Measurements from ENCODE around the gene VSIG1.
A peak's percentile ranks its signal among the peaks of the same experiment; 100 is the strongest.

The VSIG1 gene

DNA sequence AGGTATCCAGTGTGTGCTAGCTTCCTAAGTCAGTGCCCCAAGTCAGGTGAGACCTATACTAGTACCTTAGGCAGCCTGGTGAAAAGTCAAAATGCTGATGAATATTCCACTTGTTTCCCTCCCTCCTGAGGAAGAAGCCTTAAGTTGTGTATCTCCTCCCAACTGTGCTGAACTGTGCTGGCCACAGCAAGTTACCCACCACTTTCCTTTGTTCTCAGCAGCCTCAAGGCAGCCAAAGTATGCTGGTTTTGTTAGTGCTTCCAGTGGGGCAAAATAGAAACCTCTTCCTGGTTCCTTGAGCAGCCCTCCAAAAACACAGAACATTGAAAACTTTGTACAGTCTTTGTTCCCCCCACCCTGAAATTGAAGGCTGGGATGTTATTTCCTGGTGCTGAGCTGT, 60.6 kb downstream of the VSIG1 start:
- ATAC-seq (ENCODE audit: low read depth) (no peak), DNase-seq (ENCODE audit: low spot score) (no peak)
- Histone ChIP-seq H3K27ac (ENCODE audit: poor library complexity, severe bottlenecking) (no peak overlapping the region), H3K9me3 (ENCODE audit: severe bottlenecking) (no peaks in the 10 kb centered on the region), H3K4me1 (ENCODE audit: insufficient read depth, poor library complexity, severe bottlenecking) (no peaks in the 10 kb centered on the region), H3K36me3 (ENCODE audit: low read depth) (no peaks in the 10 kb centered on the region), H3K4me3 (ENCODE audit: severe bottlenecking) (no peak overlapping the region), H3K27me3 (ENCODE audit: insufficient read depth, poor library complexity, severe bottlenecking) (no peaks in the 10 kb centered on the region)
- TF ChIP-seq CTCF (IDR thresholded peaks at IDR 0.05; ENCODE audit: poor library complexity, severe bottlenecking), result no peak

DNA sequence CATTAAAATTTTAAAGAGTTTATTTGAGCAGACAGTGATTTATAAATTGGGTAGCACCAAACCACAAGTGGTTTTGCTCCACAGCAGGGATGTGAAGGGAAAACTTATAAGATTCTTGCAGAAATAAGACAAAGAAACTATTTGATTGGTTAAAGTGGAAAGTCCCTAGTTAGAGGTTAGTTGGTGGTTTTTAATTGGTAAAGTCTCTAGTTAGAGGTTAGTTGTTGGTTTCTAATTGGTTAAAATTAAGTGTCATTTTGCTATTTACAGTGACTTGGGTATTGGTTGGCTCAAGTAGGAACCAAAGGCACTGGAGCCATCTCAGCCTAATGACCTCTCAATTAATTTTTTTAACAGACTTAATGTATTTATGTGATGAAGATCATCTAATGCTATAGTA, 69.7 kb downstream of the VSIG1 start:
- no peak for TF ChIP-seq CTCF (IDR thresholded peaks at IDR 0.05; ENCODE audit: poor library complexity, severe bottlenecking)
- H3K4me3 ChIP-seq (ENCODE audit: severe bottlenecking), result no peak overlapping the region
- ATAC-seq (ENCODE audit: low read depth), result no peak

GRCh38 chrX:108117988-108118387, 73.1 kb downstream of the VSIG1 start:
- TF ChIP-seq CTCF (IDR thresholded peaks at IDR 0.05; ENCODE audit: poor library complexity, severe bottlenecking), result no peak
- DNase-seq (ENCODE audit: low spot score) (no peak), ATAC-seq (ENCODE audit: low read depth) (no peak)
- Histone ChIP-seq H3K36me3 (ENCODE audit: low read depth) (no peaks in the 10 kb centered on the region), H3K4me1 (ENCODE audit: insufficient read depth, poor library complexity, severe bottlenecking) (peaks cover 9% of the 10 kb centered on the region), H3K9me3 (ENCODE audit: severe bottlenecking) (no peaks in the 10 kb centered on the region), H3K27me3 (ENCODE audit: insufficient read depth, poor library complexity, severe bottlenecking) (no peaks in the 10 kb centered on the region), H3K27ac (ENCODE audit: poor library complexity, severe bottlenecking) (no peak overlapping the region), H3K4me3 (ENCODE audit: severe bottlenecking) (no peak overlapping the region)

More for the DNA sequence above, 69.7 kb downstream of the VSIG1 start:
- Histone ChIP-seq H3K27ac (ENCODE audit: poor library complexity, severe bottlenecking) (no peak overlapping the region), H3K9me3 (ENCODE audit: severe bottlenecking) (no peaks in the 10 kb centered on the region), H3K36me3 (ENCODE audit: low read depth) (no peaks in the 10 kb centered on the region), H3K4me1 (ENCODE audit: insufficient read depth, poor library complexity, severe bottlenecking) (no peaks in the 10 kb centered on the region), H3K27me3 (ENCODE audit: insufficient read depth, poor library complexity, severe bottlenecking) (no peaks in the 10 kb centered on the region)
- no peak for DNase-seq (ENCODE audit: low spot score)

GRCh38 chrX:108121291-108121690, 76.4 kb downstream of the VSIG1 start:
- Histone ChIP-seq H3K9me3 (ENCODE audit: severe bottlenecking) (no peaks in the 10 kb centered on the region), H3K36me3 (ENCODE audit: low read depth) (no peaks in the 10 kb centered on the region), H3K4me1 (ENCODE audit: insufficient read depth, poor library complexity, severe bottlenecking) (peaks cover 15% of the 10 kb centered on the region), H3K27me3 (ENCODE audit: insufficient read depth, poor library complexity, severe bottlenecking) (no peaks in the 10 kb centered on the region), H3K4me3 (ENCODE audit: severe bottlenecking) (no peak overlapping the region), H3K27ac (ENCODE audit: poor library complexity, severe bottlenecking) (no peak overlapping the region)
- DNase-seq (ENCODE audit: low spot score) (no peak), ATAC-seq (ENCODE audit: low read depth) (no peak)
- TF ChIP-seq CTCF (IDR thresholded peaks at IDR 0.05; ENCODE audit: poor library complexity, severe bottlenecking), result no peak

DNA sequence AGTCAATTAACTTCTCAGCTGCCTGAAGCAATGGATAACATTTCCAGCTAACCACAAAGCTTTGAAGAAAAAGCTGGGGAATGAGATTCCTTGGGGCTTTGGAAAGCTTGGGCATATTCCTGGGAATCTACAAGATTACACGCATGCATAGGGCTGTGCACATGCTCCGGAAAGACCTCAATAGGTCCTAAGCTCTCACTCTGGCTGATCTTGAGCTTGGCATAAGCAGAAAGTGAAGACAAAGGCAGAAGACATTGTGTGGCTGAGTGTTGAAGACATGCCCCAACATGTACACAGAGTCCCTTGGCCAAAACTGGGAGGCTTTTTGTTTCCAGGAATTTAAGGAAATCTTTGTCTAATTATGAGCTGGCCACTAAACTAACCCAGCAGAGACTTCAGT, 77.9 kb downstream of the VSIG1 start:
- no peak for TF ChIP-seq CTCF (IDR thresholded peaks at IDR 0.05; ENCODE audit: poor library complexity, severe bottlenecking)
- peak; percentile 67 for ATAC-seq (ENCODE audit: low read depth)
- DNase-seq (ENCODE audit: low spot score), result no peak
- H3K4me3 ChIP-seq (ENCODE audit: severe bottlenecking), result no peak overlapping the region
- no peaks in the 10 kb centered on the region for H3K9me3 ChIP-seq (ENCODE audit: severe bottlenecking)
- peaks cover 15% of the 10 kb centered on the region for H3K4me1 ChIP-seq (ENCODE audit: insufficient read depth, poor library complexity, severe bottlenecking)
- H3K27ac ChIP-seq (ENCODE audit: poor library complexity, severe bottlenecking), result peak overlapping the region; percentile 37
- H3K27me3 ChIP-seq (ENCODE audit: insufficient read depth, poor library complexity, severe bottlenecking), result no peaks in the 10 kb centered on the region
- H3K36me3 ChIP-seq (ENCODE audit: low read depth), result no peaks in the 10 kb centered on the region
